DND-41 (cell line): ENCODE data around the gene SORT1.

Experiments
- ATAC-seq: fragments of 200-7000 bp; cut with Tn5 transposase; 3 replicates; pipeline ENCODE4 v1.9.1; 2021; ENCODE audit warnings: low read depth; ENCODE audit not compliant: insufficient read depth
- DNase-seq: peaks from one replicate; pipeline ENCODE4 v3.0.0-alpha.2; 2020
- H2AFZ ChIP-seq: 2 replicates; pipeline ENCODE4 v1.6.0; 2012; ENCODE audit warnings: low read depth, low read length
- H3K27ac ChIP-seq: 2 replicates; pipeline ENCODE4 v1.5.1; 2012; ENCODE audit warnings: low read length, inconsistent platforms
- H3K27me3 ChIP-seq: fragments of 200-600 bp; sonication (generic); 2 replicates; pipeline ENCODE4 v1.6.0; 2012; ENCODE audit warnings: low read length, mild to moderate bottlenecking, inconsistent platforms; ENCODE audit not compliant: insufficient read depth, poor library complexity
- H3K36me3 ChIP-seq: 2 replicates; pipeline ENCODE4 v1.5.1; 2012; ENCODE audit warnings: low read length, inconsistent platforms; ENCODE audit not compliant: insufficient read depth
- H3K4me1 ChIP-seq: 2 replicates; pipeline ENCODE4 v1.5.1; 2012; ENCODE audit warnings: mild to moderate bottlenecking, low read length; ENCODE audit not compliant: insufficient read depth
- H3K4me2 ChIP-seq: 2 replicates; pipeline ENCODE4 v1.6.0; 2012; ENCODE audit warnings: mild to moderate bottlenecking, moderate library complexity, low read length, inconsistent platforms; ENCODE audit not compliant: insufficient read depth
- H3K4me3 ChIP-seq, 2 experiments: fragments of 200-600 bp in 1 of 2; shearing (Covaris generic) in 1 of 2; 2 replicates each; pipeline ENCODE4 v1.5.1; 2012 to 2016; ENCODE audit warnings: inconsistent platforms in 2 of 2, low read length in 2 of 2, mild to moderate bottlenecking in 2 of 2, low read depth in 1 of 2, moderate library complexity in 1 of 2
- H3K79me2 ChIP-seq: 2 replicates; pipeline ENCODE4 v1.6.0; 2012; ENCODE audit warnings: low read length, inconsistent platforms; ENCODE audit not compliant: insufficient read depth
- H3K9ac ChIP-seq: 2 replicates; pipeline ENCODE4 v1.6.0; 2012; ENCODE audit warnings: low read depth, mild to moderate bottlenecking, inconsistent platforms, low read length, moderate library complexity
- H3K9me3 ChIP-seq: 2 replicates; pipeline ENCODE4 v1.5.1; 2012; ENCODE audit warnings: low read length, moderate library complexity, mild to moderate bottlenecking, inconsistent platforms; ENCODE audit not compliant: insufficient read depth, severe bottlenecking
- H4K20me1 ChIP-seq: 2 replicates; pipeline ENCODE4 v1.6.0; 2012; ENCODE audit warnings: low read length; ENCODE audit not compliant: insufficient read depth
- CTCF ChIP-seq: IDR thresholded peaks from 2 replicates; pipeline ENCODE4 v1.5.1; 2012; ENCODE audit warnings: borderline replicate concordance, low read length, moderate library complexity, mild to moderate bottlenecking; ENCODE audit not compliant: poor library complexity, severe bottlenecking; ENCODE audit errors: extremely low read depth
- EZH2 ChIP-seq: IDR thresholded peaks from 3 replicates; pipeline ENCODE4 v1.6.1; 2012; ENCODE audit warnings: borderline replicate concordance, low read depth, mild to moderate bottlenecking, moderate library complexity, low read length, inconsistent platforms; ENCODE audit not compliant: severe bottlenecking

Gene SORT1

GRCh38 chr1:109283748-109284600, 113.7 kb downstream of the SORT1 start:
- peak overlapping the region; percentile 83 for H3K4me2 ChIP-seq
- TF ChIP-seq EZH2 (no peak), CTCF (no peak)
- DNase-seq (no peak), ATAC-seq (no peak)
- H3K9me3 ChIP-seq: no peaks in the 10 kb centered on the region
- peak overlapping the region; percentile 88 for H3K27ac ChIP-seq
- H3K27me3 ChIP-seq: no peaks in the 10 kb centered on the region
- peak overlapping the region; percentile 56 to 82 for H3K4me3 ChIP-seq
- H3K4me1 ChIP-seq: peaks cover 26% of the 10 kb centered on the region
- H4K20me1 ChIP-seq: peaks cover 6% of the 10 kb centered on the region; the same call in 1 of the 2 replicates
- peak overlapping the region; percentile 84 for H2AFZ ChIP-seq
- peaks cover 19% of the 10 kb centered on the region for H3K79me2 ChIP-seq
- peaks cover 26% of the 10 kb centered on the region for H3K36me3 ChIP-seq
- peak overlapping the region; percentile 73 for H3K9ac ChIP-seq

- peak; percentile 94 for DNase-seq
- Histone ChIP-seq H3K9ac (peak within 1 kb of the TSS; percentile 73), H3K4me1 (peaks cover 26% of the 10 kb centered on the region), H3K36me3 (peaks cover 33% of the 10 kb centered on the region), H3K9me3 (no peaks in the 10 kb centered on the region), H3K79me2 (peaks cover 19% of the 10 kb centered on the region), H4K20me1 (peaks cover 6% of the 10 kb centered on the region; the same call in 1 of the 2 replicates), H3K4me3 (peak within 1 kb of the TSS; percentile 56 to 82), H3K27ac (peak within 1 kb of the TSS; percentile 88), H2AFZ (peak within 1 kb of the TSS; percentile 84), H3K27me3 (no peaks in the 10 kb centered on the region), H3K4me2 (peak within 1 kb of the TSS; percentile 83)
- TF ChIP-seq CTCF (peak; percentile 40), EZH2 (no peak)
- ATAC-seq: peak; percentile 96
Measured at GRCh38 chr1:109282952-109283747, 114.6 kb downstream of the SORT1 start, which contains the start of gene PSRC1. Gene PSRC1 (minus strand): TSS chr1:109283145.

- Histone ChIP-seq H2AFZ (peak overlapping the region; percentile 84), H3K36me3 (peaks cover 40% of the 10 kb centered on the region), H3K9ac (peak overlapping the region; percentile 73), H3K4me2 (peak overlapping the region; percentile 83), H3K79me2 (peaks cover 19% of the 10 kb centered on the region), H3K27ac (peak overlapping the region; percentile 88), H4K20me1 (peaks cover 6% of the 10 kb centered on the region; the same call in 1 of the 2 replicates), H3K9me3 (no peaks in the 10 kb centered on the region), H3K4me1 (peaks cover 26% of the 10 kb centered on the region), H3K27me3 (no peaks in the 10 kb centered on the region), H3K4me3 (peak overlapping the region; percentile 56 to 82)
- TF ChIP-seq EZH2 (no peak), CTCF (no peak)
- DNase-seq (no peak), ATAC-seq (no peak)
Measured at GRCh38 chr1:109282497-109282951, 115.2 kb downstream of the SORT1 start.
